GM12891 (cell line): Measurements from ENCODE around the gene HRK. TPM values are rescaled to one million over a fixed set of nuclear protein-coding genes. Genes with fewer than 3 reads are reported as not detected.
A peak's percentile ranks its signal among the peaks of the same experiment; 100 is the strongest.

ENCODE experiments used
- DNase-seq: peaks from one replicate; pipeline ENCODE4 v3.0.0; 2011; ENCODE audit warnings: low spot score; ENCODE audit not compliant: insufficient read length
- FAIRE-seq: peaks from 2 replicates; lab custom pipeline; 2011; peaks lifted over from hg19 to GRCh38; lab: Jason Lieb, UNC
- PAX5 ChIP-seq: IDR thresholded peaks from 2 replicates; pipeline ENCODE4 v1.6.1; 2011; ENCODE audit warnings: low read length, moderate library complexity, mild to moderate bottlenecking; ENCODE audit not compliant: insufficient read depth, severe bottlenecking
- POLR2A ChIP-seq: IDR thresholded peaks from 2 replicates; pipeline ENCODE4 v1.6.1; 2011; ENCODE audit warnings: low read depth, low read length, control low read depth
- POLR2AphosphoS5 ChIP-seq: IDR thresholded peaks from 2 replicates; pipeline ENCODE4 v1.6.1; 2011; ENCODE audit warnings: low read depth, low read length, control low read depth
- POU2F2 ChIP-seq: IDR thresholded peaks from 2 replicates; pipeline ENCODE4 v1.6.1; 2011; ENCODE audit warnings: low read depth, mild to moderate bottlenecking, control low read depth, low read length, moderate library complexity
- SPI1 ChIP-seq: IDR thresholded peaks from 2 replicates; pipeline ENCODE4 v1.6.1; 2011; ENCODE audit warnings: low read depth, low read length, control low read depth
- TAF1 ChIP-seq: IDR thresholded peaks from 2 replicates; pipeline ENCODE4 v1.6.1; 2011; ENCODE audit warnings: low read depth, low read length, control low read depth
- polyA plus RNA-seq: library from polyadenylated mRNA; unstranded; fragments of >200 nt; gene quantifications from one replicate; pipeline ENCODE4 v1.2.1, GENCODE V29; 2012; ENCODE audit warnings: low read depth, missing spikeins, inconsistent platforms; ENCODE audit not compliant: missing spikeins

Gene HRK
- polyA plus RNA-seq = 0.01 TPM

DNA sequence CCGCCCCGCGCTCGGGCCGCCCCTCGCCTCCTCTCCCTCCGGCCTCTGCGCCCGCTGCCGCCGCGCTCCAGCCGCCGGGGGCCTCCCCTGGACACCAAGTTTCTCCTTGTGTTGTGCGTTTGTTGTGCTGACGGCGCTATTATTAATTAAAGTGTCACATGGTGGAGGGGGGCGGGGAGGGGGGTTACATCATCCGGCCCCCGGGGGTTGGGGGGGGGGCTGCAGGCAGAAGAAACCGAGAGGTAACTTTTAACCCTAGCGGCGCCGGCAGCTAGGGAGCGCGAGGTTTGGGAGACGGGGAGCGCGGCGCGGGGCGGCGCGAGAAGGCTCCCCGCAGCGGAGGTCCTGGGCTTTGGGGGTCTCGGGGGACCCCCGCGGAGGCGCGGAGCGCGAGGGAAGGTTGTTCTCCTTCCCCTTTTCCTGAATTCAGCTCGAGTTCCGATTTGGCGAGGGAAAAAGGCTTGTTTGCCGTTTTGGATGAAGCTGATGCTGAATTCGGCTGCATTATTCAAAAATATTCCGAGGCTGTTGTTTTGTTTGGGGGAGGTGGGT lies at the start of gene HRK:
HRK (minus strand) TSS at position 117 of the 552 bp plus-strand sequence. CDS start 134 bp downstream, outside the sequence.
- no peak for TF ChIP-seq TAF1
- no peak for TF ChIP-seq PAX5
- TF ChIP-seq POLR2AphosphoS5 = no peak
- TF ChIP-seq POLR2A = no peak
- FAIRE-seq (no peak), DNase-seq (peak; percentile 19)

DNA sequence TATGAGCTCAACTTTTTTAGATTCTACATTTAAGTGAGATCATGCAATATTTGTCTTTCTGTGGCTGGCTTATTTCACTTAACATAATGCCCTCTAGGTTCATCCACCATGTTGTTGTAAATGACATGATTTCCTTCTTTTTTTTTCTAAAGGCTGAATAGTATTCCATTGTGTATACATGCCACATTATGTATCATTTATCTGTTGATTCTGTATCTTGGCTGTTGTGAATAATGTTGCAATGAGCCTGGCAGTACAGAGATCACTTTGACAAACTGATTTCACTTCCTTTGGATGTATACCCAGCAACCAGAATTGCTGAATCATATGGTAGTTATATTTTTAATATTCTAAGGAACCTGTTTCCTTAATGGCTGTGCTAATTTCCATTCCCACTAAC lies 48.6 kb upstream of the HRK start:
- no peak for DNase-seq
- no peak for TF ChIP-seq POLR2A
- no peak for TF ChIP-seq PAX5
- no peak for TF ChIP-seq SPI1
- no peak for TF ChIP-seq POLR2AphosphoS5
- TF ChIP-seq POU2F2 = no peak
- no peak for TF ChIP-seq TAF1
- no peak for FAIRE-seq

DNA sequence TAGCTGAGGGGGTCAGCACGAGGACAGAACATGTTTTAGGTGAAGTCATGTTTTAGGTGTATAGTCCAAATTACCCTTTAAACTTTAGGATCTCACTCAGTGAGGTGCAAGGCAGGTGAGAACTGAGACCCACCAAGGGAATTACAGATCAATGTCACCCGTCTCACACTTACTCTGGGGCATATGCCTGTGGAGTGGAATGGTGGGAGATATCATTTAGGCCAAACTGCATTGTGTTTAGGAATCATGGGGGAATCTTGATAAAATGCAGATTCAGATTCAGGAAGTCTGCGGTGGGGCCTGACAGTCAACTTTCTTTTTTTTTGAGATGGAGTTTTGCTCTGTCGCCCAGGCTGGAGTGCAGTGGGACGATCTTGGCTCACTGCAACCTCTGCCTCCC lies 47.3 kb upstream of the HRK start:
- FAIRE-seq (no peak), DNase-seq (no peak)
- TF ChIP-seq SPI1 = no peak
- no peak for TF ChIP-seq POLR2AphosphoS5
- no peak for TF ChIP-seq POU2F2
- TF ChIP-seq TAF1 = no peak
- no peak for TF ChIP-seq PAX5
- TF ChIP-seq POLR2A = no peak

DNA sequence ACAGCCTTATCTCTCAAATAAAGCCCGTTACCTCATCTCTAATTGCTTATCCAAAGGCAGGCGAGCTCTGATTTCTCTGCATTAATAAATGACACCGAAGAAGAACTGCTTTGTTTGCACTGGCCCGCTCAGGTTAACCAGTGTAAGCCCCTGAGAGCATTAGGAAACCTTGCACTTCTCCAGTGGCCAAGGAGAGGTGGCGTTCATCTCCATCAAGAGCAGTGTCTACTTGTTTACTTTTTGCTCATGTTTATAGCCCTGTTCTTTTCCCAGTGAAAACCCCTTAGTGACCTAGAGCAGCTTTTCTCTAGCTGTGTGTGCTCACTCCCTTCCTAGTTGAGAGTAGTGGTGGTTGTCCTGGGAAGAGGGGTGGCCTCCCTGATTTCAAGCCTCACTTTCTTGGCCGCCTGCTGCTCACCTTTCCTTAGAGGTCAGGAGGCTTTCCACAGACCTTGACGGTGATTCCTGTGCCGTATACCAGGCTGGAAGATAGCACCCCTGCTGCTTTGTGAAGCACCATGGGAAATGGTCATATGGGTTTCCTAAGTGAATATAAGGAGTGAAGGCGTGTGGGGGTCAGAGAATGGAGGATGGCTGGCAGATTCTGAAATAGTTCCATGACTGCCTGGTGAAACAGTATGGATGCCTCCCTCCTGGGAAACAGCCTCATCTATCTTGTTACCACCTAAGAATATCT lies 46.2 kb upstream of the HRK start:
- FAIRE-seq (no peak), DNase-seq (no peak)
- no peak for TF ChIP-seq PAX5

DNA sequence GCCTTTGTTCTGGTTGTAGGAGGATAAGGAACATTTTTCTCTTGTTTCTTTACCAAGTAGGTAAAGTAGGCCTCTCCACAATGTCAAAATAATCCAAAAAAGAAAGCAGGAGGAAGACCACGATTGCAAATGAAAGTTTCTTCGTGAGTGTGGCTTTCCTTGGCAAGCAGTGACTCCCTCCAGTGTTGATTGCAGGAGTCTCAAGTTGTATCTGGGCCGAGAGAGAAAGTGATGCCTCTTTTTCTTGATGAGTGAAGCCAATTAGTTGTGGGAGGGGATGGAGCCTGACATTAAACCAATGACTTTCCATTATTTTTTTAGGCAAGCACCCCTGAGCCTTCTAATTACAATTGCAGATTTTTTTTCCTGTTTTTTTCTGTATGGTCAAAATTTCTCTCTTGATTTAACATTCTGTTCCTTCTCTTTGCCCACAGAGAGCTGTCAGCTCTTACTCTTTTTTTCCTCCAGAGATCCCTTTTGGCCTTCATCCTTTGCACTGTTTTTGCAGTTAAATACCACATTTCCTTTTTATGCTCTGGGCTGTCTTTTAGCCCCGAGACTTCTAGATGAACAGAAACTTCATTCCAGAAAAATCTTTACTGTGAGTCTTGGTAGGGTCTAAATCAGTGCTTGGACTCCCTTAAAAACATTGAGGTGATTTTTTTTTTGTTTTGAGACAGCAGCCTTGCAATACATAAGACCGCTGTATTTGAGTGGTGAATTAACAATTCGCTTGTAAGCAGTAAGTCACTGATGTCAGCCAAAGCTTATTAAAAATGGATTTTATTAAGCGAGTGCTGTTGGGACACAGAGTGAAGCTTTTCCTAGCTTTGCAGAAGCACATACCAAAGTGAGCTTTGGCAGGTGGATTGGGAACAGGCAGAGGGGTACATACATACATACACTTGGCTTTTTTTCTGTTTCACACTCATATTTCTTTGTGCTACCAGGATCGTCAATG lies 45.3 kb upstream of the HRK start:
- FAIRE-seq (no peak), DNase-seq (no peak)
- TF ChIP-seq POLR2A (no peak), POU2F2 (no peak), SPI1 (no peak), TAF1 (no peak), PAX5 (no peak), POLR2AphosphoS5 (no peak)

DNA sequence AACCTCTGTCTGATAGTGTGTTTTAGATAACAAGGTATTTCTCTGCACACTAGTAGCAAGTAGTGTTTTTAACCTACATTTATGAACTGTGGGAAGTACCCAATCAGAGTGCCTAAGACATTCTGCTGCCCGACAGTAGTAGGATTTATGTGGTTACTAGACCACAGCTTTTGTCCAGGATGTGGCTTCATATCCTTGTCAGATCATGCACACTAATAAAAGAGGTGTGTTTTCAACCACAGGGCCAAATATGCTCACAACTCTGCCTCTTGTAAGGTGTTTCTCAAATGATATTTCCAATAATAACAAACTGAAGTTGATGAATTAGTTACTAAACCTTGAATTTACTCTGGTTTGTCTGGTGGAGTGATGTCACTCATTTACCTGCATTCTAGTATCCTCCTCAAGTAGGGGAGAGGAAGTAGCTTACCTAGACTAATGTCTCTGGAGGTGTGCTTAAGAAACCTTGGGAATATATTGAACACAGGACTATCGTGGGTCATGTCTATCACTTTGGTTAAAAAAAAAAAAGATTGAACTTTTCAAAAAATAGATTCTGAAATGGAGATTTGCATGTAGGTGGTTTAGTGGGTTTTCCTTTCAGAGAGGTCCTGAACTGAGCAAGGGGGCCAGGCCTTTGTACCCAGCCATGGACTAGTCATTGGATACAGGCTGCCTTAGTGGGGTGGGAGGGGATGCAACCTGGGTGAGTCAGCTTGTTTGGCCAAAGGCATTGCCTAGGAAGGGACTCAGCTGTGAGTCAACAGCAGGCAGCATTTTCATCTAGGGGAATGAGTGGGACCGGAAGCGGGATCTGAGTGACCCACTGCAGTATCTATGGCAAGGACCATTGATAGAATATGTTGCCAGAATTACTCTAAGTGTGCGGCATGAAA lies 43.6 kb upstream of the HRK start:
- FAIRE-seq (peak; percentile 91), DNase-seq (no peak)
- TF ChIP-seq SPI1 = no peak
- no peak for TF ChIP-seq POLR2A
- no peak for TF ChIP-seq PAX5
- TF ChIP-seq POLR2AphosphoS5 = no peak
- no peak for TF ChIP-seq POU2F2
- TF ChIP-seq TAF1 = no peak

DNA sequence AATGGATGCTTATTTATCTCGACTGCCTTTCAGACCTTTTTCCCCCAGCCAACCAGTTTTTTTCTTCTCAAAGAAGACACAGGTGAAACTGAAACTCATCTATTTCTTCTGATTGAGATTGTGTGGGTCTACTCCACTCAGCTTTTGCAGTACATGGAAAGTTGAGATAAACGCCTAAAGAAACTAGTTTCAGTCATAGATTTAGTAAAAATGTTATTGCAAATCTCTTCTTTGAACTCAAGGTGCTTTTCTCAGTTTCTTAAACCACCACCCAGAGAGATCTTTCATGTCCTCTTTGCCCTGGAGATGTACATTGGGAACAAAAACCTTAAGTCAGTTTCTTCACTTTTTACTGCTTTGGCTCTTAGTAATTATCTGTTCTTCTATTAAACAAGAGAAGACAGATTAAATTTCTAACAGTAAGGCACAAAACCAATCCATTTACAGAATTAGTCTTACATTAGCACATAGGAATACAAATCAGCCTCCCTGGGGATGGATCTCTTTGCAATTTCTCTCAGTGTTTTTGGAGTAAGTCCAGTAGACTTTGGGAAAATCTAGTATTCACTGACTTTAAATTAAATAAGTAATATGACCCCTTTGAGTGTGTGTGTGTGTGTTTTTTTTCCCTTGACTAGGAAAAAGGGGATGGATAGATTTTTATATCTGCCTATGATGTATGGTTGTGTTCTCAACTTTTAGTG lies 41.1 kb upstream of the HRK start:
- no peak for FAIRE-seq
- TF ChIP-seq SPI1 (no peak), TAF1 (no peak), POU2F2 (no peak)
- no peak for DNase-seq

DNA sequence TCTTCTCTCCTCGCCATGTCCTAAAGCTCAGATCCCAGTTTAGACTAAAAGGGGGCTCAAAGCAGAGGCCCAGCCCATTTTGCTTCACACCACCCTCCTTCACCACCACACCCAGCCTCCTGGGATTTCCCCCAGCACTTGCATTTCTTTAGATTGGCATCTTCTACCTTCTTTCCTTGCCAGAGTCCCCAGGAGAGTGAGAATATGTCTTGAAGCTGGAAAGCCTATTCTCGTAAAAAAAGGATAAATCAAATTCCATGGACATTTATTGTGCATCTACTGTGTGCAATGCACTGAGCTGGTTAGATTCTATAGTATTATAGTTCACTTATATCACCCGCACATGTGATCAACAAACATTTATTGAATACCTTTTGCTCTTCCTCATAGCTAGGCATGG lies 39.7 kb upstream of the HRK start:
- no peak for TF ChIP-seq POLR2A
- no peak for TF ChIP-seq SPI1
- TF ChIP-seq POU2F2 = no peak
- no peak for TF ChIP-seq POLR2AphosphoS5
- no peak for TF ChIP-seq PAX5
- DNase-seq = no peak
- FAIRE-seq = no peak
